Fibroblast of lung (primary cell): ENCODE data around the gene MYO1G. TPM values are rescaled to one million over a fixed set of nuclear protein-coding genes. Genes with fewer than 3 reads are reported as not detected.
"Not testable (repeated sequence)": the region's sequence is repeated elsewhere in the genome, so short reads cannot be mapped to it uniquely, and the experiment has no call there.

Experiments used
- DNase-seq, 2 donors: peaks; one replicate each; pipeline versions ENCODE4 v3.0.0 to v3.0.0-alpha.2; 2010; ENCODE audit warnings: low read depth in 2 of 2
- H2AFZ ChIP-seq: 2 replicates; pipeline ENCODE4 v1.5.1; 2012; ENCODE audit warnings: low read length, control low read depth, inconsistent platforms
- H3K27ac ChIP-seq: 2 replicates; pipeline ENCODE4 v1.5.1; 2011; ENCODE audit warnings: low read length, control low read depth; ENCODE audit not compliant: insufficient read depth
- H3K27me3 ChIP-seq: 2 replicates; pipeline ENCODE4 v1.5.1; 2011; ENCODE audit warnings: mild to moderate bottlenecking, low read length; ENCODE audit not compliant: control insufficient read depth, insufficient read depth
- H3K36me3 ChIP-seq: 2 replicates; pipeline ENCODE4 v1.5.1; 2011; ENCODE audit warnings: low read length; ENCODE audit not compliant: control insufficient read depth, insufficient read depth
- H3K4me1 ChIP-seq: 2 replicates; pipeline ENCODE4 v1.5.1; 2011; ENCODE audit warnings: low read length; ENCODE audit not compliant: control insufficient read depth, insufficient read depth; ENCODE audit errors: extremely low read depth
- H3K4me2 ChIP-seq: 2 replicates; pipeline ENCODE4 v1.5.1; 2011; ENCODE audit warnings: low read length, control low read depth; ENCODE audit not compliant: insufficient read depth; ENCODE audit errors: extremely low read depth
- H3K4me3 ChIP-seq, 4 experiments: fragments of 200-600 bp in 1 of 4; sonication (generic) in 1 of 4; replicated peaks in 1 of 4; 2 replicates each; pipeline ENCODE4 v1.5.1; 2011 to 2016; ENCODE audit warnings: low read length in 4 of 4, low read depth in 3 of 4, mild to moderate bottlenecking in 3 of 4, control low read depth in 2 of 4, inconsistent platforms in 1 of 4, mixed read lengths in 1 of 4; ENCODE audit not compliant: insufficient read depth in 1 of 4; ENCODE audit errors: control extremely low read depth in 1 of 4
- H3K79me2 ChIP-seq: 2 replicates; pipeline ENCODE4 v1.5.1; 2012; ENCODE audit warnings: mild to moderate bottlenecking, low read length, inconsistent platforms; ENCODE audit not compliant: control insufficient read depth, insufficient read depth
- H3K9ac ChIP-seq: 2 replicates; pipeline ENCODE4 v1.5.1; 2011; ENCODE audit warnings: mild to moderate bottlenecking, low read length, control low read depth; ENCODE audit not compliant: insufficient read depth
- H3K9me3 ChIP-seq: 2 replicates; pipeline ENCODE4 v1.5.1; 2012; ENCODE audit warnings: low read depth, low read length; ENCODE audit not compliant: control insufficient read depth, insufficient read depth
- H4K20me1 ChIP-seq: 2 replicates; pipeline ENCODE4 v1.5.1; 2011; ENCODE audit warnings: low read length; ENCODE audit not compliant: control insufficient read depth, insufficient read depth; ENCODE audit errors: extremely low read depth
- EZH2 ChIP-seq: IDR thresholded peaks from 2 replicates; pipeline ENCODE4 v1.5.1; 2012; ENCODE audit warnings: low read length, control low read depth, mild to moderate bottlenecking; ENCODE audit errors: missing control alignments
- polyA plus RNA-seq, 2 donors: library from polyadenylated mRNA; depleted of rRNA in 1 of 2; stranded (reverse) in 1 of 2; unstranded in 1 of 2; fragments of >200 nt; gene quantifications; 2 replicates each; pipeline ENCODE4 v1.2.1, GENCODE V29; 2011 to 2012; ENCODE audit warnings: missing spikeins in 1 of 2
- total RNA-seq: library from RNA; depleted of rRNA; stranded (reverse); fragments of >200 nt; gene quantifications from 2 replicates; pipeline ENCODE4 v1.2.1, GENCODE V29; 2014
- TF ChIP-seq, protein P1 (sequence below), 2 donors: IDR thresholded peaks in 1 of 2; conservative IDR thresholded peaks in 1 of 2; 1 replicate in 1 of 2; 2 replicates in 1 of 2; pipeline ENCODE4 v1.5.1; 2011 to 2012; ENCODE audit warnings: low read length in 2 of 2, control low read depth in 1 of 2, inconsistent platforms in 1 of 2, low read depth in 1 of 2, mild to moderate bottlenecking in 1 of 2

MYO1G gene
- total and polyA plus RNA-seq, 2 donors (not counting 1 experiment from before 2014, with no cell fraction given), result under 0.01 to 0.10 TPM

DNA sequence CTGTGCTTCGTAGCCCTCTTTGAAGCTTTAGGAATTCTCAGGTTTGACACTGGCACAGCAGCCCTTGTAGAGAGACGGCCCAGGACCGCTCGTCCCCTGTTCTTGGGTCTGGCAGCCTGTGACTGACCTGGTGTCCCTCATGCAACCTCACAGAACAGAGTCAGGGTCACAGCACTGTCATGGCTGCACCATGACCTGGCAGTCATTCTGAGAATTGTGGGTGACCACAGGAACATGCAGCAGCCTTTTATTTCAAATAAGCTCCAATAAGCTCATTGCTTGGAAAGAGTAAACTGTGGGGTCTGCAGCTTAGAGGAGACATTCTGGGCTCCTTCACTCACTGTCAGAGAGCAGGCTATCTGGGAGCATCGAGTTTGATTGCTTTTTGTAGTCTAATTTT lies 42.5 kb downstream of the MYO1G start:
- no peaks in the 10 kb centered on the region for H3K79me2 ChIP-seq
- TF ChIP-seq, protein P1, sequence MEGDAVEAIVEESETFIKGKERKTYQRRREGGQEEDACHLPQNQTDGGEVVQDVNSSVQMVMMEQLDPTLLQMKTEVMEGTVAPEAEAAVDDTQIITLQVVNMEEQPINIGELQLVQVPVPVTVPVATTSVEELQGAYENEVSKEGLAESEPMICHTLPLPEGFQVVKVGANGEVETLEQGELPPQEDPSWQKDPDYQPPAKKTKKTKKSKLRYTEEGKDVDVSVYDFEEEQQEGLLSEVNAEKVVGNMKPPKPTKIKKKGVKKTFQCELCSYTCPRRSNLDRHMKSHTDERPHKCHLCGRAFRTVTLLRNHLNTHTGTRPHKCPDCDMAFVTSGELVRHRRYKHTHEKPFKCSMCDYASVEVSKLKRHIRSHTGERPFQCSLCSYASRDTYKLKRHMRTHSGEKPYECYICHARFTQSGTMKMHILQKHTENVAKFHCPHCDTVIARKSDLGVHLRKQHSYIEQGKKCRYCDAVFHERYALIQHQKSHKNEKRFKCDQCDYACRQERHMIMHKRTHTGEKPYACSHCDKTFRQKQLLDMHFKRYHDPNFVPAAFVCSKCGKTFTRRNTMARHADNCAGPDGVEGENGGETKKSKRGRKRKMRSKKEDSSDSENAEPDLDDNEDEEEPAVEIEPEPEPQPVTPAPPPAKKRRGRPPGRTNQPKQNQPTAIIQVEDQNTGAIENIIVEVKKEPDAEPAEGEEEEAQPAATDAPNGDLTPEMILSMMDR (conservative IDR thresholded peaks at IDR 0.05 in 1 of 2, IDR thresholded peaks at IDR 0.05 in 1 of 2; ENCODE audit: low read depth in 1 of 2, low read length in 2 of 2), result no peak
- TF ChIP-seq EZH2, result no peak
- H3K36me3 ChIP-seq, result no peaks in the 10 kb centered on the region
- no peaks in the 10 kb centered on the region for H4K20me1 ChIP-seq
- peaks cover 8% of the 10 kb centered on the region for H3K27me3 ChIP-seq
- H3K4me3 ChIP-seq, result no peak overlapping the region
- no peaks in the 10 kb centered on the region for H3K4me1 ChIP-seq
- H3K4me2 ChIP-seq, result no peak overlapping the region
- H3K9ac ChIP-seq, result no peak overlapping the region
- H2AFZ ChIP-seq, result no peak overlapping the region
- no peak overlapping the region for H3K27ac ChIP-seq
- no peaks in the 10 kb centered on the region for H3K9me3 ChIP-seq
- no peak for DNase-seq

DNA sequence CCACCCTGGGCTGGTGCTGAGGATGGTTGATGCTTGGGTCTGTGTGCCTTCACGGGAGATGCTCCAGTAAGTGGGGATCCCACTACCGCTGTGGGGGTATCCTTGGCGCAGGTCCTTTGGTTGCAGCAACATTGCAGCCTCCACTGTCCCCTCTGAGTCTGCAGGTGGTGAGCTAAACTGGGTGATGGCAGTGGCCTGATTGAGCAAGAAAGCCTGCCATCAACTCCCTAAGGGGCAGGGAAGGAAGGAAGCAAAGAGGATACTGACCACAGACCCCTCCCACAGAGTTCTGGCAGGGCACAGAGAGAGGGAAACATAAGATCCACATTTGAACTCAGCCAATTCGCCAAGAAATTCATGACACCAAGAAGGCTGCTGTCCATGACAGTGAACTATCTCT lies 43.2 kb downstream of the MYO1G start:
- Histone ChIP-seq H3K27ac (no peak overlapping the region), H2AFZ (no peak overlapping the region), H3K4me3 (no peak overlapping the region), H3K9me3 (no peaks in the 10 kb centered on the region), H3K9ac (no peak overlapping the region), H3K4me2 (no peak overlapping the region), H3K79me2 (no peaks in the 10 kb centered on the region), H3K4me1 (no peaks in the 10 kb centered on the region), H3K27me3 (peaks cover 8% of the 10 kb centered on the region), H4K20me1 (no peaks in the 10 kb centered on the region), H3K36me3 (no peaks in the 10 kb centered on the region)
- no peak for DNase-seq
- TF ChIP-seq, protein P1 (conservative IDR thresholded peaks at IDR 0.05 in 1 of 2, IDR thresholded peaks at IDR 0.05 in 1 of 2; ENCODE audit: low read depth in 1 of 2, low read length in 2 of 2), result no peak
- TF ChIP-seq EZH2, result no peak

DNA sequence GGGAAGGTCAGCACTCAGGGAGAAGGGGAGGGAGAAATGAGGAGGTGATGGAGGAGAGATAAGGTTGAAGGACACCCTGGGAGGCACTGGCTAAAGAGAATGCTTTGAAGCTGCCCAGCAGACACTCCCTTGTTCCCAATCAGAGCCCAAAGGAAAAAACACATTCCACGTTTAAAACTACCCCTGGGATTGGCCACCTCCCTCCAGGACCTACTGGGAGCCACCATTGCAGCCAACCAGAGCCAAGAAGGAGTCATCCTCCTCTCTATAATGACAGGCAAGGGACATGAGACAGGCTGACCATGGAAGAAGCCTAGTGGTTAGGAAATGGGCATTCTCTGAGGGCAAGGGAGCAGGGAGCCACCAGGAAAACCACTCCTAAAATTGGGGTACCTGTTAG lies 43.8 kb downstream of the MYO1G start:
- Histone ChIP-seq H3K27me3 (peaks cover 8% of the 10 kb centered on the region), H4K20me1 (no peaks in the 10 kb centered on the region)
- TF ChIP-seq EZH2, result no peak
- TF ChIP-seq, protein P1 (conservative IDR thresholded peaks at IDR 0.05 in 1 of 2, IDR thresholded peaks at IDR 0.05 in 1 of 2; ENCODE audit: low read depth in 1 of 2, low read length in 2 of 2), result no peak

DNA sequence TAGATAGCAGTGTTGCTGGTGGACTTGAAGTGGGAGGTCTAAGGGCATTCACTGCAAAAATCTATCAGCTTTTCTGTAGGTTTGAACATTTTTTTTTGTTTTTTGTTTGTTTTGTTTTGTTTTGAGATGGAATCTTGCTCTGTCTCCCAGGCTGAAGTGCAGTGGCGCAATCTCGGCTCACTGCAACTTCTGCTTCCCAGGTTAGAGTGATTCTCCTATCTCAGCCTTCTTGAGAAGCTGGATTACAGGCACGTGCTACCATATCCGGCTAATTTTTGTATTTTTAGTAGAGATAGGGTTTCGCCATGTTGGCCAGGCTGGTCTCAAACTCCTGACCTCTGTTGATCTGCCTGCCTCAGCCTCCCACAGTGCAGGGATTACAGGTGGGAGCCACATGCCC lies 44.3 kb downstream of the MYO1G start:
- H3K4me3 ChIP-seq, H3K9me3 ChIP-seq, H3K4me1 ChIP-seq, H3K27me3 ChIP-seq, H3K9ac ChIP-seq, H3K79me2 ChIP-seq, H3K36me3 ChIP-seq, H3K4me2 ChIP-seq, H4K20me1 ChIP-seq, H2AFZ ChIP-seq, DNase-seq, H3K27ac ChIP-seq: not testable (repeated sequence)

More for the DNA sequence above, 43.8 kb downstream of the MYO1G start:
- no peak overlapping the region for H3K9ac ChIP-seq
- H3K36me3 ChIP-seq, result no peaks in the 10 kb centered on the region
- DNase-seq, result no peak
- H3K9me3 ChIP-seq, result no peaks in the 10 kb centered on the region
- no peak overlapping the region for H3K4me2 ChIP-seq
- H2AFZ ChIP-seq, result no peak overlapping the region
- H3K27ac ChIP-seq, result no peak overlapping the region
- H3K4me1 ChIP-seq, result no peaks in the 10 kb centered on the region
- no peaks in the 10 kb centered on the region for H3K79me2 ChIP-seq
- no peak overlapping the region for H3K4me3 ChIP-seq
